Pons (tissue), 1 donor: ENCODE data around the gene PPM1F.
"Not testable (repeated sequence)": the region's sequence is repeated elsewhere in the genome, so short reads cannot be mapped to it uniquely, and the experiment has no call there.

Source experiments
- DNase-seq: peaks from one replicate; pipeline ENCODE4 v3.0.0-alpha.2; 2016; ENCODE audit warnings: low spot score

The PPM1F gene

GRCh38 chr22:21920341-21921183 lies 32.1 kb downstream of the PPM1F start:
- DNase-seq: no peak

GRCh38 chr22:21919526-21920307 lies 32.9 kb downstream of the PPM1F start:
- no peak for DNase-seq

DNA sequence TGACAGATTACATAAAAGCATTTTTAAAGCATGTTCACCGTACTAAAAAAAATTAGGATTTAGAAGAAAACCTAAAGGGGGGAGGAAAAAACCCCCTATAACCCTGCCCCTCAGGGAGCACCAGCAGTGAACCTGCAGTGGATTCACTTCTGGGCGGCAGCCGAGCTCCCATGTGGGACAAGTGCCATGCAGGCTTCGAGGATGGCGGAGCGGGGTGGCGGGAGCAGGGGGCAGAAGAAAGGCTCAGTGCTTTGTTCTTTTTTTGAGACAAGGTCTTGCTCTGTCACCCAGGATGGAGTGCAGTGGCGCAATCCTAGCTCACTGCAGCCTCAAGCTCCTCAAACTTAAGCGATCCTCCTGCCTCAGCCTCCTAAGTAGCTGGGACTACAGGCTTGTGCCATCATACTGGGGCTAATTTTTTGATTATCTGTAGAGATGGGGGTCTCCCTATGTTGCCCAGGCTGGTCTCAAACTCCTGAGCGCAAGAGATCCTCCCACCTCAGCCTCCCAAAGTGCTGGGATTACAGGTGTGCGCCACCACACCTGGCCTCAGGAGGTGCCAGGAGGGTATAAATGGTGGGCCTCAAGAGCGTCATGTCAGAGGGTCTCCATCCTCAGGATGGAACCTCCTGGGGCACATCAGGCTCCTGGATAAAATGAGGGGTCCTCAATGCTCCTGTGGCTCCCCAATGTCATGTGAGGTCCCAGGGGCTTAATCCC lies 34.0 kb downstream of the PPM1F start:
- DNase-seq: no peak

DNA sequence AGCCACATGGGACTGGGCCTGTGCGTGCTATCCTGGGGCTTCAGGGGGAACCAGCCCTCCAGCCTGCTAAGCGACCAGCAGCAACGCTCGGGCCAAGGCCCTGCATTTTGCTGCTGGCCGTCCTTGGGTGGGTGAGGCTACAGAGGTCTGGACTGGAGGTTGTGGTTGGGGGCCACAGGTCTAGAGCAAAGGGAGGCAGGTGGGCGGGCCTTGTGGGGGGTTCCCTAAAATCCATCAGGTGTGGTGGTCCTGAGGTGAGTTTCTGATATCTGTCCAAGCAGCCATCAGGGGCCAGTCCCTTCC lies 34.7 kb downstream of the PPM1F start:
- no peak for DNase-seq

GRCh38 chr22:21917181-21917958 lies 35.3 kb downstream of the PPM1F start:
- no peak for DNase-seq

- DNase-seq: no peak
Measured at GRCh38 chr22:21916309-21916918, 36.2 kb downstream of the PPM1F start.

DNA sequence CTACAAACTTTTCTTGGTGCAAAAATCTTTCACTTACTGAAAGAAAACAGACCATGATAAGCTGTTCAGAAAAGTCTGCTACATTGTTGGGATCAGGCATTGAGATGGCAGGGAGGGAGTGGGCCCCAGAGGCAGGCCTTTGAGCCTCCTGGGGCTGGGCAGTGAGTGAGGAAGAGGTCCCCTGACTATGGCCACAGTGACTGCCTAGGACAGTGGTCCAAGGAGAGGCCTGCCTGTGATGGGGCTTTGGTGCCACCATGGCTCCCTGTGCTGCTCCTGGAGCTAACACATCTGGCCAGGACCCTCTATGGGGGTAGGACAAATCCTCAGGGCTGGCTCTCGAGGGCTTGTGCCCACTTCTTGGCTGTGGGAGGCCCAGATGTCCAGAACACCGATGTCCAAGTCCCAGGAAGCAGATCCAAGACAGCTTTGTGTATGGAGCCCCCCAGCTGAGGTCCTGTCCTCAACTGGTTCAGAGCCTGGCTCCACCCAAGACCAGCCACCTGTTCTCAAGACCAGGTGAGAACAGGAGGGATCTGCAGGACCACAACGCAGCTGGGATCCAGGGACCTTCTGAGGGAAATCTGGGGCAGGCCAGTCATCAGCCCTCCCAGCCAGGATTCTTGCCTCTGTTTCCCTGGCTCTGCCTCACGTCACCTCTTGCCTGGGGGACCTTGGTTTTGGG lies 36.9 kb downstream of the PPM1F start:
- DNase-seq: no peak

DNA sequence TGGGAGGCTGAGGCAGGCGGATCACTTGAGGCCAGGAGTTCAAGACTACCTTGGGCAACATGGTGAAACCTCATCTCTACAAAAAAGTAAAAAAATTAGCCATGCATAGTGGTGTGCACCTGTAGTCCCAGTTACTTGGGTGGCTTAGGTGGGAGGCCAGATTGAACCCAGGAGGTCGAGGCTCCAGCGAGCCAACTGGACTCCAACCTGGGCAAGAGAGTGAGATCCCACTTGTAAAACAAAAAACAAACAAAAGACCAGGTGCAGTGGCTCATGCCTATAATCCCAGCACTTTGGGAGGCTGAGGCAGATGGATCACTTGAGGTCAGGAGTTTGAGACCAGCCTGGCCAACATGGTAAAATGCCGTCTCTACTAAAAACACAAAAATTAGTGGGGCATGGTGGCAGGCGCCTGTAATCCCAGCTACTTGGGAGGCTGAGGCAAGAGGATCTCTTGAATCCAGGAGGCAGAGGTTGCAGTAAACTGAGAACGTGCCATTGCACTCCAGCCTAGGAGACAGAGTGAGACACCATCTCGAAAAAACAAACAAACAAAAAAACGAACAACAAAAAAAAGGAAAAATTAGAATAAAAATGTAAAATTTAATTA lies 38.5 kb downstream of the PPM1F start:
- not testable (repeated sequence) for DNase-seq

GRCh38 chr22:21910367-21910766 lies 42.3 kb downstream of the PPM1F start:
- DNase-seq: not testable (repeated sequence)

- no peak for DNase-seq
Measured at GRCh38 chr22:21909871-21910270, 42.8 kb downstream of the PPM1F start.

DNA sequence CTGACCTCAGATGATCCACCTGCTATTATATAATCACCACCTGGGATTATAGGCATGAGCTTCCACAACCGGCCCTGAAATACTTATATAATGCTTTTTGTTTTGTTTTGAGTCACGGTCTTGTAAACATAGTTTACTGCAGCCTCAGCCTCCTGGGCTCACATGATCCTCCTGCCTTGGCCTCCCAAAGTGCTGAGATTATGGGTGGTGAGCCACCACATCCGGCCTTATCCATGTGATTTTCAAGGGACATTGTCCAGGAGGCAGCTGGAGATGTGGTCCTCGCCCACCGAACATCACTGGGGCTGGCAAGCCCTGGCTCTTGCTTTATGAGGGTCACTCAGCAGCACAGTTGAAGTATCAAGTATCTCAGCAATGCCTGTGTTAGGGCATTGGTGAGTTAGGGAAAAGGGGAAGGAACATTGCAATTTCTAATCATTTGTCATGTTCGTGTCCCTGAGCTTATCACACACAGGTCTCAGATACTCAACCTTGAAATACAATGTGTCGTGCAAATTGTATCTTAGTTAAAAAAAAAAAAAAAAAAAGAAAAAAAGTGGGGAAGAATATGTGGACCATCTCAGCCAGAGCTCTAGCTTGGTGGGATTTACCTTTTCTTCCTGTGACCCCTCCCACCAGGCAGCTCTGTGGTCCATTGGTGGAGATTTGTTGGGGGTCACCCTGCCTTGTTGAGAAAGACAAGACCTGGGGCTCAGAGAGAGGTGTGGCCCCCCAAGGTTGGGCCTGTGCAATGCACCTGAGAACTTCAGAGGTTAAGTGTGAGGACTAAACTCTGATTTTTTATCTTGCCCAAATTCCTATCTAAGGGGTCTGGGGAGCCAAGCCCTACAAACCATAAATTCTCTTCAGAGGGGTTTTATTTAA lies 44.8 kb downstream of the PPM1F start:
- no peak for DNase-seq

DNA sequence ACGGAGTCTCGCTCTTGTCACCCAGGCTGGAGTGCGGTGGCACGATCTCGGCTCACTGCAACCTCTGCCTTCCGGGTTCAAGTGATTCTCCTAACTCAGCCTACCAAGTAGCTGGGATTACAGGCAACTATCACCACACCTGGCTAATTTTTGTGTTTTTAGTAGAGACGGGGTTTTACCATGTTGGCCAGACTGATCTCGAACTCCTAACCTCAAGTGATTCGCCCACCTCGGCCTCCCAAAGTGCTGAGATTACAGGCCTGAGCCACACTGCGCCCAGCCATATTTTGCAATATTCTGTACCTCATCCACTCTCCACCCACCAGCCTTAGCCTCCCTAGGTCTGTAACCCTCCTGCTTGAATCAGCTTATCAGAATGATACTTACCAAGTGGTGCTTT lies 47.4 kb downstream of the PPM1F start:
- not testable (repeated sequence) for DNase-seq

DNA sequence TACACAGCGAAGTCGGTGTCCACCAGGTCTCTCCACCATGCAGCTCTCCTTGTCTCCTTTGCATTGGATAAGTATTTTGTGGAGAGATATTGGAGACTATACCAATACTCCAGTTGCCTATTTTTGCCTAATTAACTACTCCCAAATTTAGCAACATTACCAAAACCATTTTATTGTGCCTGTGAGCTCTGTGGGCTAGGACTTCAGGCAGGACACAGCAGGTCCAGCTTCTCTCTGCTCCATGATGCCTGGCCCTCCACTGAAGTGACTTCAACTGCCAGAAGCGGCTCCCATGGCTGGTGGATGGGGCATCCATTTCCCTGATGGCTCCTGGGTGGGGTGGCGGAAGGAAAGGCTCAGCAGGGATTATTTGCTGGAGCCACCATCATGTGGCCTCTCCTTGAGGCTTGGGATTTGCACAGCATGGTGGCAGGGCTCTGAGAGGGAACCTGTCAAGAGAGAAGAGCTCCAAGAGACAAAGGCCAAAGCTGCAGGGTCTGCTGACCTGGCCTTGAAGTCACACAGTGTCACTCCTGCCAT lies 48.3 kb downstream of the PPM1F start:
- DNase-seq: no peak

GRCh38 chr22:21903283-21903682 lies 49.4 kb downstream of the PPM1F start:
- DNase-seq: no peak

DNA sequence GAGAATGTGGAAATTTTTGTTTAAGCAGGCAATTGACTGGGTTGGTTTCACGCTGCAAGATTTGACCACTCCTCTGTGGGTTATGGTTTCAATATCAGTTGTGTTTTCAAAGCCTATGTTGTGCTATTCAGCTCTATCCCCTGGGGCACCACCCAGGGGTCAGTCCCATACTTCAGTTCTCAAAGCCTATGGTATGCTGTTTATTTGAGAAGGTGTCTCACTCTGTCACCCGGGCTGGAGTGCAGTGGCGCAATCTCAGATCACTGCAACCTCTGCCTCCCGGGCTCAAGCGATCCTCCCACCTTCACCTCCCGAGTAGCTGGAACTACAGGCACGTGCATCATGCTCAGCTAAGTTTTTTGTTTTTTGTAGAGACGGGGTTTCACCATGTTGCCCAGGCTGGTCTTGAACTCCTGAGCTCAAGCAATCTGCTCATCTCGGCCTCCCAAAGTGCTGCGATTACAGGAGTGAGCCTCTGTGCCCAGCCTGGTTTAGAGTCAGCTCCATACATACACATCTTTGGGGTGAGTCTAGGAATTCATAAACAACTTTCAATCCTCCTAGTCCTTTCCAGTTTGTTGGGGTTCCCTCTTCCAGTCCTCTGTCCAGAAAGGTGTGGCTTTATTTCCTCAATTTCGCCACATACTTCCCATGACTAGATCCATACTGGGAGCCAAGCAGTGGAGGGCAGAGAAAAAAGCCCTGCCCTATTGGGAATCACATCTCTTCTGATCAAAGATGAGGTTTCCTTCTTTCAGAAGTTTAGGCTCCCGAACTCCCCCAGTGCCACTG lies 50.2 kb downstream of the PPM1F start:
- no peak for DNase-seq

DNA sequence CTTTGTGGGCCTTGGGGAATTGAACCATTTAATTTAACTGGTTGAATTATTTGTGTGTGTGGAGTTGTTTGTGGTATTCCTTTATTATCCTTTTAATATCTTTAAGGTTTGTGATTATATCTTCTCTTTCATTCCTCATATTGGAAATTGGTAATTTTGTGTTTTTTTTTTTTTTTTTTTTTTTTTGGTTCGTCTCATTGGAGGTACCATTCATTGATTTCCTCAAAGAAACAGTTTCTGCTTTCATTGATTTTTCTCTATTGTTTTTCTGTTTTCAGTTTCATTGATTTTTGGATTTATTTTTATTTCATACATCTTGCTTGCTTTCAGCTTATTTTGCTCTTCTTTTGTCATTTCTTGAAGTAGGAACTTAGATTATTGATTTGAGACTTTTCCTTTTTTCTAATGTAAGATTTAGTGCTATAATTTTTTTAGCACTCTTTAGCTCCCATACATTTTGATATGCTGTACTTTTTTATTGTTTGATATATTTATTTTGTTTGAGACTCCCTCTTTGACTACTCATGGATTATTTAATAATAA lies 54.2 kb downstream of the PPM1F start:
- no peak for DNase-seq

- DNase-seq: no peak
Measured at GRCh38 chr22:21896951-21897513, 55.6 kb downstream of the PPM1F start.

DNA sequence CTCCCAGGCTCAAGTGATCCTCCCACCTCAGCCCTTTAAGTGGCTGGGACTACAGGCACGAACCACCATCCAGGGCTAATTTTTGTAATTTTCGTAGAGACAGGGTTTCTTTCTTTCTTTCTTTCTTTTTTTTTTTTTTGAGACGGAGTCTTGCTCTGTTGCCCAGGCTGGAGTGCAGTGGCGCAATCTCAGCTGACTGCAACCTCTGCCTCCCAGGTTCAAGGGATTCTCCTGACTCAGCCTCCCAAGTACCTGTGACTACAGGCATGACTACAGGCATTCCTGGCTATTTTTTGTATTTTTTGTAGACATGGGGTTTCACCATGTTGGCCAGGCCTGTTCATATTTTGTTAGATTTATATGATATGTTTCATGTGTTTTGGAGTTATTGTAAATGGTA lies 56.4 kb downstream of the PPM1F start:
- DNase-seq: not testable (repeated sequence)
